GM23338 (cell line): ENCODE data around the gene SCO2. TPM values are rescaled to one million over a fixed set of nuclear protein-coding genes. Genes with fewer than 3 reads are reported as not detected.

Experiments used
- ATAC-seq: fragments of 200-7000 bp; cut with Tn5 transposase; 3 replicates; pipeline ENCODE4 v1.9.1; 2020
- DNase-seq: peaks from one replicate; pipeline ENCODE4 v3.0.0-alpha.2; 2015; ENCODE audit warnings: low spot score
- H2AFZ ChIP-seq: fragments of 200-600 bp; sonication (generic); 2 replicates; pipeline ENCODE4 v1.8.0; 2016; ENCODE audit warnings: antibody characterized with exemption, mild to moderate bottlenecking, moderate library complexity
- H3F3A ChIP-seq: fragments of 200-600 bp; sonication (generic); replicated peaks from 2 replicates; pipeline ENCODE4 v1.8.0; 2017; ENCODE audit warnings: antibody characterized with exemption, mixed run types, low read depth
- H3K27ac ChIP-seq: fragments of 200-600 bp; sonication (generic); 2 replicates; pipeline ENCODE4 v1.6.1; 2016; ENCODE audit warnings: low read depth
- H3K27me3 ChIP-seq: fragments of 200-600 bp; sonication (generic); 2 replicates; pipeline ENCODE4 v1.8.0; 2016; ENCODE audit warnings: mild to moderate bottlenecking, mixed run types, moderate library complexity; ENCODE audit not compliant: insufficient read depth
- H3K36me3 ChIP-seq: fragments of 200-600 bp; sonication (generic); 2 replicates; pipeline ENCODE4 v1.8.0; 2016; ENCODE audit warnings: mild to moderate bottlenecking; ENCODE audit not compliant: insufficient read depth
- H3K4me1 ChIP-seq: fragments of 200-600 bp; sonication (generic); 2 replicates; pipeline ENCODE4 v1.8.0; 2016; ENCODE audit warnings: mild to moderate bottlenecking, moderate library complexity; ENCODE audit not compliant: insufficient read depth
- H3K4me2 ChIP-seq: fragments of 200-600 bp; sonication (generic); 2 replicates; pipeline ENCODE4 v1.7.1; 2017; ENCODE audit warnings: mixed run types
- H3K4me3 ChIP-seq: fragments of 200-600 bp; sonication (generic); 2 replicates; pipeline ENCODE4 v1.6.1; 2016; ENCODE audit warnings: mixed run types
- H3K79me2 ChIP-seq: fragments of 200-600 bp; sonication (generic); replicated peaks from 2 replicates; pipeline ENCODE4 v1.8.0; 2017; ENCODE audit warnings: mild to moderate bottlenecking; ENCODE audit not compliant: insufficient read depth
- H3K9me2 ChIP-seq: fragments of 200-600 bp; sonication (generic); 2 replicates; pipeline ENCODE4 v1.8.0; 2017; ENCODE audit not compliant: insufficient read depth
- H4K20me1 ChIP-seq: fragments of 200-600 bp; sonication (generic); replicated peaks from 2 replicates; pipeline ENCODE4 v1.8.0; 2017; ENCODE audit warnings: mild to moderate bottlenecking; ENCODE audit not compliant: insufficient read depth
- H3K27ac Mint-ChIP-seq: 2 replicates; pipeline ENCODE4 v1.8.0; 2020; ENCODE audit warnings: inconsistent platforms, mild to moderate bottlenecking, moderate library complexity, mixed read lengths
- H3K27me3 Mint-ChIP-seq: 3 replicates; pipeline ENCODE4 v1.8.0; 2022; ENCODE audit warnings: low read depth, mild to moderate bottlenecking, moderate library complexity, mixed read lengths, inconsistent platforms; ENCODE audit not compliant: insufficient read depth, poor library complexity
- H3K36me3 Mint-ChIP-seq: 3 replicates; pipeline ENCODE4 v1.8.0; 2021; ENCODE audit warnings: low read depth, mild to moderate bottlenecking, inconsistent platforms, moderate library complexity, mixed read lengths
- H3K4me1 Mint-ChIP-seq: 3 replicates; pipeline ENCODE4 v1.8.0; 2020; ENCODE audit warnings: mild to moderate bottlenecking, inconsistent platforms, mixed read lengths
- H3K4me3 Mint-ChIP-seq: 3 replicates; pipeline ENCODE4 v1.8.0; 2021; ENCODE audit warnings: moderate library complexity, mild to moderate bottlenecking, inconsistent platforms, mixed read lengths
- H3K9me3 Mint-ChIP-seq: 3 replicates; pipeline ENCODE4 v1.8.0; 2020; ENCODE audit warnings: moderate library complexity, mild to moderate bottlenecking, inconsistent platforms, mixed read lengths
- CREB1 ChIP-seq: fragments of 250-450 bp; sonication (Bioruptor Pico); IDR thresholded peaks from 2 replicates; pipeline ENCODE4 v1.5.0; 2020; ENCODE audit warnings: low read depth, mild to moderate bottlenecking, moderate library complexity
- EZH2 ChIP-seq: fragments of 200-600 bp; sonication (generic); IDR thresholded peaks from one replicate; pipeline ENCODE4 v1.8.0; 2017; ENCODE audit warnings: antibody characterized with exemption, mild to moderate bottlenecking, low read depth; ENCODE audit not compliant: unreplicated experiment
- JUNB ChIP-seq: IDR thresholded peaks from one replicate; pipeline ENCODE4 v1.6.1; 2016; ENCODE audit warnings: antibody characterized with exemption; ENCODE audit not compliant: unreplicated experiment
- NANOG ChIP-seq: IDR thresholded peaks from 2 replicates; pipeline ENCODE4 v1.6.1; 2016; ENCODE audit warnings: antibody characterized with exemption, borderline replicate concordance
- STAT1 ChIP-seq: IDR thresholded peaks from one replicate; pipeline ENCODE4 v1.6.1; 2016; ENCODE audit warnings: antibody characterized with exemption; ENCODE audit not compliant: unreplicated experiment
- ZNF114 ChIP-seq: fragments of 250-450 bp; sonication (Bioruptor Pico); IDR thresholded peaks from 2 replicates; pipeline ENCODE4 v1.5.0; 2020; ENCODE audit warnings: mild to moderate bottlenecking, moderate library complexity
- ZNF331 ChIP-seq: fragments of 250-450 bp; sonication (Bioruptor Pico); IDR thresholded peaks from 2 replicates; pipeline ENCODE4 v1.5.0; 2020; ENCODE audit warnings: low read depth, mild to moderate bottlenecking, moderate library complexity
- polyA plus RNA-seq: library from polyadenylated mRNA; unstranded; fragments of >200 nt; fragmentation: Nextera tagmentation; extraction: Ambion mirVana; gene quantifications from 2 replicates; pipeline ENCODE4 v1.2.1, GENCODE V29; 2016
- total RNA-seq: library from RNA; depleted of rRNA; stranded (reverse); fragments of >200 nt; shearing (Covaris generic); gene quantifications from 2 replicates; pipeline ENCODE4 v1.2.3, GENCODE V29; 2014
- TF ChIP-seq, protein P1 (sequence below), 2 experiments: fragments of 200-600 bp in 1 of 2; sonication (generic) in 1 of 2; conservative IDR thresholded peaks; 2 replicates each; pipeline versions ENCODE4 v1.5.1 to v1.6.1; 2016 to 2017; ENCODE audit warnings: antibody characterized with exemption in 2 of 2, low read depth in 2 of 2, mild to moderate bottlenecking in 2 of 2, moderate library complexity in 1 of 2
- TF ChIP-seq, protein P2 (sequence below): fragments of 250-450 bp; sonication (Bioruptor Pico); IDR thresholded peaks from 2 replicates; pipeline ENCODE4 v1.5.0; 2020; ENCODE audit warnings: mild to moderate bottlenecking, moderate library complexity

Gene SCO2
- total and polyA plus RNA-seq, 2 experiments from 2014 or later = 2.6 to 4.9 TPM

DNA sequence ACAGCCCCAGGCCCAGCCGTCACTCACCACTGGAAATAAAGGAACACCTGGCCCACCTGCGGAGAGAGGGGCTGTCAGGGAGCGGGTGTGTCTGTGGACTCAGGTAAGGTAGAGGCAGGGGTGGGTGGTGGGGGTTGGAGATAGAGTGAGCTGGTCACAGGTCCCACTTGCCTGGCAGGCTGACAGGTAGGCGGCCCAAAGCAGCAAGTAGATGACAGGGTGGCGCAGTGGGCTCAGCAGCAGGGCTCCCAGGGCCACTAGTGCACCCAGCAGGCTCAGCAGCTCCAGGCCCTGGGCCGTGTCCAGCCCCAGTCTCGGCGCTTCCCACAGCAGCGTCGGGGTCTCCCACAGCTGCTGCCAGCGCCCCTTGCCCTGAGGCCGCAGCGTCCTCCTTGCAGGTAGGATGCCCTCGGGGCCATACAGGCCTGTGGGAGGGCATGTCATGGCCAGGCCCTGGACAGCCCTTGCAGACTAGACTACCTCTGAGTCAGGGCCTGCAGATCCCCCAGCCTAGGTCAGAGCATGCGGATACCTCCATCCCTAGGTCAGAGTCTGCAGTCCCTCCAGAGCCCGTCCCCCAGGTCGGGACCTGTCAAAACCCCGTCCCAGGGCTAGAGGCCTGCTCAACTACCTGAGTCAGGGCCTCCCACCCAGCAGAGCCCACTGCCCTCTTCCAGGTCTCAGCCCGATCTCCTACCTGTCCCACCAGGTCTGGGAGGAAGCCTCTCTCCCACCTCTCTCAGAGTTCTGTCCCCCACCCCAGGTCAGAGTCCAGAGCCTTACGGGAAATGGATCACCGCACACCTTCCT is 18.6 kb downstream of the SCO2 start:
- H3K9me2 ChIP-seq = no peaks in the 10 kb centered on the region
- peaks cover 19% of the 10 kb centered on the region for H4K20me1 ChIP-seq
- peak overlapping the region; percentile 95 for H3K4me3 ChIP-seq
- no peaks in the 10 kb centered on the region; the same call in 2 of the 3 replicates for H3K36me3 Mint-ChIP-seq
- H3F3A ChIP-seq = 0 out of 2 replicates have a peak, but pooled peaks cover 6% of the 10 kb centered on the region
- peaks cover 10% of the 10 kb centered on the region for H3K4me1 Mint-ChIP-seq
- peaks cover 9% of the 10 kb centered on the region for H3K27me3 Mint-ChIP-seq
- H3K4me1 ChIP-seq = peaks cover 7% of the 10 kb centered on the region
- no peak overlapping the region for H3K27ac ChIP-seq
- peaks cover 30% of the 10 kb centered on the region for H3K79me2 ChIP-seq
- no peak for DNase-seq
- peak overlapping the region; percentile 90 for H2AFZ ChIP-seq
- TF ChIP-seq ZNF114 = no peak
- TF ChIP-seq, protein P1, sequence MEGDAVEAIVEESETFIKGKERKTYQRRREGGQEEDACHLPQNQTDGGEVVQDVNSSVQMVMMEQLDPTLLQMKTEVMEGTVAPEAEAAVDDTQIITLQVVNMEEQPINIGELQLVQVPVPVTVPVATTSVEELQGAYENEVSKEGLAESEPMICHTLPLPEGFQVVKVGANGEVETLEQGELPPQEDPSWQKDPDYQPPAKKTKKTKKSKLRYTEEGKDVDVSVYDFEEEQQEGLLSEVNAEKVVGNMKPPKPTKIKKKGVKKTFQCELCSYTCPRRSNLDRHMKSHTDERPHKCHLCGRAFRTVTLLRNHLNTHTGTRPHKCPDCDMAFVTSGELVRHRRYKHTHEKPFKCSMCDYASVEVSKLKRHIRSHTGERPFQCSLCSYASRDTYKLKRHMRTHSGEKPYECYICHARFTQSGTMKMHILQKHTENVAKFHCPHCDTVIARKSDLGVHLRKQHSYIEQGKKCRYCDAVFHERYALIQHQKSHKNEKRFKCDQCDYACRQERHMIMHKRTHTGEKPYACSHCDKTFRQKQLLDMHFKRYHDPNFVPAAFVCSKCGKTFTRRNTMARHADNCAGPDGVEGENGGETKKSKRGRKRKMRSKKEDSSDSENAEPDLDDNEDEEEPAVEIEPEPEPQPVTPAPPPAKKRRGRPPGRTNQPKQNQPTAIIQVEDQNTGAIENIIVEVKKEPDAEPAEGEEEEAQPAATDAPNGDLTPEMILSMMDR (conservative IDR thresholded peaks at IDR 0.05; ENCODE audit: low read depth in 2 of 2) = no peak
- TF ChIP-seq EZH2 = no peak
- TF ChIP-seq, protein P2, sequence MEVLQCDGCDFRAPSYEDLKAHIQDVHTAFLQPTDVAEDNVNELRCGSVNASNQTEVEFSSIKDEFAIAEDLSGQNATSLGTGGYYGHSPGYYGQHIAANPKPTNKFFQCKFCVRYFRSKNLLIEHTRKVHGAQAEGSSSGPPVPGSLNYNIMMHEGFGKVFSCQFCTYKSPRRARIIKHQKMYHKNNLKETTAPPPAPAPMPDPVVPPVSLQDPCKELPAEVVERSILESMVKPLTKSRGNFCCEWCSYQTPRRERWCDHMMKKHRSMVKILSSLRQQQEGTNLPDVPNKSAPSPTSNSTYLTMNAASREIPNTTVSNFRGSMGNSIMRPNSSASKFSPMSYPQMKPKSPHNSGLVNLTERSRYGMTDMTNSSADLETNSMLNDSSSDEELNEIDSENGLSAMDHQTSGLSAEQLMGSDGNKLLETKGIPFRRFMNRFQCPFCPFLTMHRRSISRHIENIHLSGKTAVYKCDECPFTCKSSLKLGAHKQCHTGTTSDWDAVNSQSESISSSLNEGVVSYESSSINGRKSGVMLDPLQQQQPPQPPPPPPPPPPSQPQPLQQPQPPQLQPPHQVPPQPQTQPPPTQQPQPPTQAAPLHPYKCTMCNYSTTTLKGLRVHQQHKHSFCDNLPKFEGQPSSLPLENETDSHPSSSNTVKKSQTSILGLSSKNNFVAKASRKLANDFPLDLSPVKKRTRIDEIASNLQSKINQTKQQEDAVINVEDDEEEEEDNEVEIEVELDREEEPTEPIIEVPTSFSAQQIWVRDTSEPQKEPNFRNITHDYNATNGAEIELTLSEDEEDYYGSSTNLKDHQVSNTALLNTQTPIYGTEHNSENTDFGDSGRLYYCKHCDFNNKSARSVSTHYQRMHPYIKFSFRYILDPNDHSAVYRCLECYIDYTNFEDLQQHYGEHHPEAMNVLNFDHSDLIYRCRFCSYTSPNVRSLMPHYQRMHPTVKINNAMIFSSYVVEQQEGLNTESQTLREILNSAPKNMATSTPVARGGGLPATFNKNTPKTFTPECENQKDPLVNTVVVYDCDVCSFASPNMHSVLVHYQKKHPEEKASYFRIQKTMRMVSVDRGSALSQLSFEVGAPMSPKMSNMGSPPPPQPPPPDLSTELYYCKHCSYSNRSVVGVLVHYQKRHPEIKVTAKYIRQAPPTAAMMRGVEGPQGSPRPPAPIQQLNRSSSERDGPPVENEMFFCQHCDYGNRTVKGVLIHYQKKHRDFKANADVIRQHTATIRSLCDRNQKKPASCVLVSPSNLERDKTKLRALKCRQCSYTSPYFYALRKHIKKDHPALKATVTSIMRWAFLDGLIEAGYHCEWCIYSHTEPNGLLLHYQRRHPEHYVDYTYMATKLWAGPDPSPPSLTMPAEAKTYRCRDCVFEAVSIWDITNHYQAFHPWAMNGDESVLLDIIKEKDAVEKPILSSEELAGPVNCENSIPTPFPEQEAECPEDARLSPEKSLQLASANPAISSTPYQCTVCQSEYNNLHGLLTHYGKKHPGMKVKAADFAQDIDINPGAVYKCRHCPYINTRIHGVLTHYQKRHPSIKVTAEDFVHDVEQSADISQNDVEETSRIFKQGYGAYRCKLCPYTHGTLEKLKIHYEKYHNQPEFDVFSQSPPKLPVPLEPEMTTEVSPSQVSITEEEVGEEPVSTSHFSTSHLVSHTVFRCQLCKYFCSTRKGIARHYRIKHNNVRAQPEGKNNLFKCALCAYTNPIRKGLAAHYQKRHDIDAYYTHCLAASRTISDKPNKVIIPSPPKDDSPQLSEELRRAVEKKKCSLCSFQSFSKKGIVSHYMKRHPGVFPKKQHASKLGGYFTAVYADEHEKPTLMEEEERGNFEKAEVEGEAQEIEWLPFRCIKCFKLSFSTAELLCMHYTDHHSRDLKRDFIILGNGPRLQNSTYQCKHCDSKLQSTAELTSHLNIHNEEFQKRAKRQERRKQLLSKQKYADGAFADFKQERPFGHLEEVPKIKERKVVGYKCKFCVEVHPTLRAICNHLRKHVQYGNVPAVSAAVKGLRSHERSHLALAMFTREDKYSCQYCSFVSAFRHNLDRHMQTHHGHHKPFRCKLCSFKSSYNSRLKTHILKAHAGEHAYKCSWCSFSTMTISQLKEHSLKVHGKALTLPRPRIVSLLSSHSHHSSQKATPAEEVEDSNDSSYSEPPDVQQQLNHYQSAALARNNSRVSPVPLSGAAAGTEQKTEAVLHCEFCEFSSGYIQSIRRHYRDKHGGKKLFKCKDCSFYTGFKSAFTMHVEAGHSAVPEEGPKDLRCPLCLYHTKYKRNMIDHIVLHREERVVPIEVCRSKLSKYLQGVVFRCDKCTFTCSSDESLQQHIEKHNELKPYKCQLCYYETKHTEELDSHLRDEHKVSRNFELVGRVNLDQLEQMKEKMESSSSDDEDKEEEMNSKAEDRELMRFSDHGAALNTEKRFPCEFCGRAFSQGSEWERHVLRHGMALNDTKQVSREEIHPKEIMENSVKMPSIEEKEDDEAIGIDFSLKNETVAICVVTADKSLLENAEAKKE (CRISPR knock-in tag) = no peak
- no peak for TF ChIP-seq ZNF331
- TF ChIP-seq STAT1 = no peak
- no peak for TF ChIP-seq CREB1 (CRISPR knock-in tag)
- no peak for TF ChIP-seq NANOG
- TF ChIP-seq JUNB = no peak
- H3K9me3 Mint-ChIP-seq = no peaks in the 10 kb centered on the region
- peak overlapping the region; percentile 44; the same call in 1 of the 2 replicates for H3K27ac Mint-ChIP-seq
- peak overlapping the region; percentile 97 for H3K4me2 ChIP-seq
- no peaks in the 10 kb centered on the region for H3K27me3 ChIP-seq
- H3K36me3 ChIP-seq = no peaks in the 10 kb centered on the region
- H3K4me3 Mint-ChIP-seq = peak overlapping the region; percentile 93
- peak; percentile 24 for ATAC-seq
